Measurements from ENCODE around the gene GPANK1. TPM values are rescaled to one million over a fixed set of nuclear protein-coding genes. Genes with fewer than 3 reads are reported as not detected.

The GPANK1 gene
- total and polyA plus RNA-seq, 10 of the 15 experiments (the other 5 are each of a cell fraction or from before 2014, with no cell fraction given): 11.7 to 36.3 (median 17.5) TPM

GRCh38 chr6:31621320-31621939 lies 43.4 kb downstream of the GPANK1 start:
- Histone ChIP-seq H3K9me3 (replicated peaks; ENCODE audit: control insufficient read depth, insufficient read depth, low read length) (no peaks in the 10 kb centered on the region), H3K4me3 (peak overlapping the region; percentile 86), H3K4me1 (ENCODE audit: control insufficient read depth, insufficient read depth, low read length) (peaks cover 6% of the 10 kb centered on the region), H3K27me3 (replicated peaks in 1 of 2; ENCODE audit: control insufficient read depth in 2 of 2, insufficient read depth in 2 of 2, low read length in 1 of 2) (no peaks in the 10 kb centered on the region), H3K79me2 (ENCODE audit: control insufficient read depth, insufficient read depth, low read length) (peaks cover 42% of the 10 kb centered on the region), H3K27ac (ENCODE audit: control insufficient read depth, insufficient read depth) (peak overlapping the region; percentile 96), H3K36me3 (ENCODE audit: control insufficient read depth in 2 of 2, insufficient read depth in 2 of 2, low read length in 1 of 2) (peaks cover 21 to 31% of the 10 kb centered on the region in 2 experiments), H4K20me1 (ENCODE audit: control insufficient read depth, insufficient read depth) (peaks cover 4% of the 10 kb centered on the region; the same call in 1 of the 2 replicates), H2AFZ (ENCODE audit: control insufficient read depth, low read depth, low read length) (no peak overlapping the region), H3K4me2 (ENCODE audit: control insufficient read depth, insufficient read depth) (peak overlapping the region; percentile 74), H3K9ac (ENCODE audit: control insufficient read depth, insufficient read depth, low read length) (peak overlapping the region; percentile 99)
- 2% methylated on average over 15 of the region's 15 CpGs for WGBS (ENCODE audit: insufficient coverage, insufficient replicate concordance, low lambda C conversion rate, missing lambda C conversion rate)
- POLR2A ChIA-PET: interaction anchor here (0.6 to 5.2 kb wide), 18 partner anchors 11 to 313 kb away, joined by 3 to 58 read pairs (median 4); partner anchors contain the start of genes APOM, BAG6, C6orf47 and DDX39B
- FAIRE-seq: no peak
- RAD21 ChIA-PET (ENCODE audit: unreplicated experiment): interaction anchor here (0.6 to 2.6 kb wide), 5 partner anchors 22 to 209 kb away, joined by 3 to 11 read pairs (median 5); partner anchors contain the start of genes ATP6V1G2, BAG6, NFKBIL1 and TNF
- SMC1A ChIA-PET (ENCODE audit: uncharacterized antibody, unreplicated experiment): interaction anchor here (0.8 to 2.9 kb wide), 12 partner anchors 12 to 209 kb away, joined by 3 to 15 read pairs (median 6); partner anchors contain the start of genes BAG6, C6orf47, DDX39B and GPANK1
- CTCF ChIA-PET: interaction anchor here (0.9 to 3.0 kb wide), 9 partner anchors 22 to 82 kb away, joined by 3 to 17 read pairs (median 3); partner anchors contain the start of genes ABHD16A, ATP6V1G2, BAG6 and LY6G5C
- ATAC-seq: no peak
- DNase-seq (ENCODE audit: low read depth, low spot score): no peak
- intact Hi-C loops (cut with micrococcal nuclease; ENCODE audit: unreplicated experiment) (no loop called here), in situ Hi-C loops (cut with MboI) (no loop called here)
- TF ChIP-seq NRF1 (conservative IDR thresholded peaks at IDR 0.05; ENCODE audit: low read depth, low read length) (no peak), ZBTB40 (IDR thresholded peaks at IDR 0.05; ENCODE audit: borderline replicate concordance) (peak; percentile 11; the same call in 1 of the 2 replicates), CHD2 (IDR thresholded peaks at IDR 0.05; ENCODE audit: borderline replicate concordance, low read depth, low read length) (no peak), NFXL1 (IDR thresholded peaks at IDR 0.05; ENCODE audit: borderline replicate concordance) (no peak)
- BruUV-seq (replicated peaks): TSS peak; percentile 67

Data from GM12878 (cell line).